ENCODE data around the gene MAPK1IP1L.
A peak's percentile ranks its signal among the peaks of the same experiment; 100 is the strongest.
"Not testable (repeated sequence)": the region's sequence is repeated elsewhere in the genome, so short reads cannot be mapped to it uniquely, and the experiment has no call there.

The MAPK1IP1L gene

DNA sequence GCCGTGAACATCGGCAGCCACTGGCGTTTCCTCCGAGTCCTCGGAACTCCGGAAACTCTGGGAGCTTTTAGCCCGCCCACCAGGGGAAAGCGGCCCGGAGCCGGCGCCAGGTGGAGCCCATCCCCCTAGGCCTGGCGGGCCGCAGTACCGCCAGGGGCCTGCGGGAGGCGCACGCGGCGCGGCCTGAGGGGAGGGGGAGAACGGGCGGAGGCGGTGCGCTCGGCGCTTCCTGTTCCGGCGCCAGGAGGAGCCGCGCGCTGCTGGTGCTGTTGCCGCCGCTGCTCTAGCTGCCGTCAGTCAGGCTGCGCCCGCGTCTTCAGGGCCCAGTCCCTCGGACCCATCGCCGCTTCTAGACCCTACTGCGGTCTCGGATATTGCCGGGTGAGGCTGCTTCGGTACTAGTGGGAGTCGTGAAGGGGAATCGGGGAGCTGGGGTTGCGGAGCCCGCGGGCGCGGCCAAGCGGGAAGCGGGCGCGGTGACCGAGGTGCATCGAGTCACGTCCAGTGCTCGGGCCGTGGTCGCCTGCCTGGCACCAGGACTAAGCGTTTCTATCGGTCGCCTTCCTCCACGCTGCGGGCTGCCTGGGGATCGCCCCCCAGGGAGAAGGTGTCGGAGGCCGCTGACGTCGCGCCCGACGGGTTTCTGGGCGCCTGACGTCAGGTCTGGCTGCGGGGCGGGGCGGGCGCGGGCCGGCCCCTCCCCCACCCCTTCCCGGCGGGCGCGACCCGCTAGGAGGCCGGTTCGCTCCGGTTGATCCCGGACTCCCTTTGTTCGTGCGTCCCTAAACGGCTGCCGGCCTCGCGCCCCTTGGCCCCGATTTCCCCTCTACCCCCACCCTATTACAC lies at the start of gene MAPK1IP1L:
Gene MAPK1IP1L (plus strand): TSS at position 225 of the 846 bp plus-strand sequence. CDS start 10,037 bp downstream, outside the sequence.
- peaks cover 23% of the 10 kb centered on the region for H3K4me1 ChIP-seq
- H3K27me3 ChIP-seq (ENCODE audit: low read depth) = no peaks in the 10 kb centered on the region
- in situ Hi-C loops (cut with MboI; ENCODE audit: low sequenced_read_pairs) = no loop called here
- no peaks in the 10 kb centered on the region for H3K9me3 ChIP-seq
- peak within 1 kb of the TSS; percentile 100 for H3K4me3 ChIP-seq
- DNase-seq (ENCODE audit: low spot score in 2 of 2) = peak; percentile 82 to 94
- H3K36me3 ChIP-seq (replicated peaks) = peaks cover 30% of the 10 kb centered on the region

DNA sequence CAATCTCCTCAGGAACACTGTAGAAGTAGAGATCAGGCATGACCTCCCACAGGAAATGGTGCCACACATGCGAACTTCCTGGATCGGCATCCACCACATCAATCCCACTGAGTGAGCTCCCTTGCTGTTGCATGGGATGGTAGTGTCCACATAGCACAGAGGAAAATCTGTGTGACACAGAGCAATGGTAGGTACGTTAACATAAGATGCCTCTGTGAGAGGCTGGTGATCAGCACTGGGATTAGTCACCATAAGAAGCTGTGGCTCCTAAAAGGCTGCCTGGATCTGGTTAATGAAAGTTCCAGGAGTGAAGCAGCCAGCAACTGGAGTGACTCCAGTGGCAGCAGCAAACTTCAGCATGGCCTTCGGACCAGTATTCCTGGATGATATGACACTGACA lies 46.4 kb upstream of the MAPK1IP1L start:
- Histone ChIP-seq H3K27me3 (ENCODE audit: low read depth) (no peaks in the 10 kb centered on the region), H3K4me3 (no peak overlapping the region), H3K4me1 (no peaks in the 10 kb centered on the region), H3K36me3 (replicated peaks) (peaks cover 87% of the 10 kb centered on the region), H3K9me3 (no peaks in the 10 kb centered on the region)
- in situ Hi-C loops (cut with MboI; ENCODE audit: low sequenced_read_pairs) = no loop called here
- DNase-seq (ENCODE audit: low spot score in 2 of 2) = no peak

DNA sequence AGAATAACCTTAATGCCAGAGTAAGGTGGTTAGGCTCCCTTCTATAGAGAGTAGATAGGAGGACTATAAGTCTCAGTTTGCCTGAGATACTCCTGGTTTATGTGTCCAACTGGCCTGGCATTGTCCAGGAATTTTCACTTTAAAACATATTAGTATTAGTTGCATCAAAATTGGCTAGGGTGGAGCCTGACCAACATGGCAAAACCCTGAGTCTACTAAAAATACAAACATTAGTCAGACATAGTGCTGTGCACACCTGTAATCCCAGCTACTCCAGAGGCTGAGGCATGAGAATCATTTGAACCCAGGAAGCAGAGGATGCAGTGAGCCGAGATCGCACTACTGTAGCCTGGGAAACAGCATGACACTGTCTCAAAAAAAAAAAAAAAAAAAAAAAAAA lies 36.4 kb upstream of the MAPK1IP1L start:
- no peak for DNase-seq (ENCODE audit: low spot score in 2 of 2)
- Histone ChIP-seq H3K4me3 (no peak overlapping the region), H3K4me1 (no peaks in the 10 kb centered on the region), H3K27me3 (ENCODE audit: low read depth) (no peaks in the 10 kb centered on the region), H3K9me3 (no peaks in the 10 kb centered on the region), H3K36me3 (replicated peaks) (peaks cover 29% of the 10 kb centered on the region)
- in situ Hi-C loops (cut with MboI; ENCODE audit: low sequenced_read_pairs) = no loop called here

DNA sequence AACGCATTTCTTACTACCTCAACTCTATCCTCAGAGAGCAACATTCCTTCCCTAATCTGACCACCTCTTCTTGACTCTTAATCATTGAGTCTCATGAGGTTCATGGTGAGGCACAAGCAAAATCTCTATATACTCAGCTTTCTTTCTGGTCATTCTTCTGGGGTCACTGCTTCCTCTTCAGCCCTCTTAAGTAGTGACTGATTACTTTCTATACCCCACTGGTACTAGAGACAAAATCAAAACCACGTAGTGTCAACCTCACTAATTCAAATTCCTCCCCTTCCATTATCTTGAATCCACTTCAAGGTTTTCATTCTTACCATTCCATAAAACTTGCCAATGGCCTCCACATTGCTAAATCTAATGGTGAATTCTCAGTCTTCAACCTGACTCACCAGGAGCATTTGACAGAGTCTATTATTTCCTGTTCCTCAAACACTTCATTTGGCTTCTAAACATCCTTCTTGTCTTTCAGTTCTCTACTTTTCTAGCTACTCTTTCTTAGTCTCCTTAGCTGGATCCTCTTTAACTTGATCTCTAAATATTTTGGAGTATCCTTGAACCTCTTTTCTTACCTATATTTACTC lies 31.4 kb upstream of the MAPK1IP1L start:
- DNase-seq (ENCODE audit: low spot score in 2 of 2) = no peak
- Histone ChIP-seq H3K4me1 (peaks cover 13% of the 10 kb centered on the region), H3K27me3 (ENCODE audit: low read depth) (no peaks in the 10 kb centered on the region), H3K4me3 (no peak overlapping the region), H3K36me3 (replicated peaks) (peaks cover 35% of the 10 kb centered on the region), H3K9me3 (no peaks in the 10 kb centered on the region)
- in situ Hi-C loops (cut with MboI; ENCODE audit: low sequenced_read_pairs) = no loop called here

DNA sequence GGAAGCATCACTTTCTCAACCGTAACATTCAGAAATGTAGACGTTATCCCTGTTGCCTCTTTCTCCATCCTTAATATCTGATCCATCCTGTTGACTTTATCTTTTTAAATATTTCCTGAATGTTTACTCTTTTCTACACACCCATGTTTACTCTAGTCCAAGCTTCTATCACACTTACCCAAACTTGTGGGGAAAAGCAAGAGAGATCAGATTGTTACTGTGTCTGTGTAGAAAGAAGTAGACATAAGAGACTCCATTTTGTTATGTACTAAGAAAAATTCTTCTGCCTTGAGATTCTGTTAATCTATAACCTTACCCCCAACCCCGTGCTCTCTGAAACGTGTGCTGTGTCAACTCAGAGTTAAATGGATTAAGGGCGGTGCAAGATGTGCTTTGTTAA lies 27.1 kb upstream of the MAPK1IP1L start:
- Histone ChIP-seq H3K36me3 (replicated peaks) (peaks cover 27% of the 10 kb centered on the region), H3K4me1 (peaks cover 25% of the 10 kb centered on the region), H3K4me3 (peak overlapping the region; percentile 7; the same call in 1 of the 2 replicates)
- H3K9me3 ChIP-seq; DNase-seq (ENCODE audit: low spot score in 2 of 2); H3K27me3 ChIP-seq (ENCODE audit: low read depth); in situ Hi-C loops (cut with MboI; ENCODE audit: low sequenced_read_pairs): not testable (repeated sequence)

DNA sequence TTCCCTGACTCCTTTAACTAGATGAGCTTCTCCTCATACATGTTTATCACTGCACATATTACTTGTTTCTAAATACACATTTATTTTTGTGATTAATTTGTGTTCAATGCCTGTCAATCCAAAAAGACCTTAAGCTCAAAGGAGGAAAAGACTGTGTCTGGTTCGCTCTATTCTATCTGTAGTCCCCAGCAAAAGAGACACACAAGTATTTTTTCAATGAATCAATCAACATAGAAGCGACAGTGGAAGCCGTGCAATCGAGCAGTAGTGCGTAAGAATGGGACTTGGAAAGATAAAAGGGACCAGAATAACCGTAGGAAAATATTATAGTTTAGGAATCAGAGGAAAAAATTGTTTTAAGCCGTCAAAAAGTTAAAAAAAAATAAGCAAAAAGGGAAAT lies 25.5 kb upstream of the MAPK1IP1L start:
- Histone ChIP-seq H3K4me1 (peaks cover 29% of the 10 kb centered on the region), H3K36me3 (replicated peaks) (peaks cover 19% of the 10 kb centered on the region), H3K9me3 (no peaks in the 10 kb centered on the region), H3K27me3 (ENCODE audit: low read depth) (no peaks in the 10 kb centered on the region), H3K4me3 (peak overlapping the region; percentile 77)
- DNase-seq (ENCODE audit: low spot score in 2 of 2) = peak in 1 of 2 experiments; percentile 50
- in situ Hi-C loops (cut with MboI; ENCODE audit: low sequenced_read_pairs) = no loop called here

DNA sequence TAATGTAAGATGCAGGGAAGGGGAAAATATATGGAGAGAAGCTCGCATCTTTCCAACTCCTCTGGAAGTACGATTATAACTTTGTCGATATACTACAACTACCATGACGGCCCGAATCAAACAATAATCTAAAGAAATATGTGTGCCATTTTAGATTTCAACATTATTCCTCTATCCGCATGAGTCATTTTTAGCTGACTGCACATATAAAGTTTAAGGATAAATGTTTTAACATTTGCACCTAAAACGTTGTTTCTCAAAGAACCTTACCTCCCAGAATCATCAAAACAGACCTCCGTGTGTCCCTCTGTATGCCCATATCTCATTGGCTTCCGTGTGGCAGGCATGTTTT lies 25.0 kb upstream of the MAPK1IP1L start:
- no peak for DNase-seq (ENCODE audit: low spot score in 2 of 2)
- peak overlapping the region; percentile 77 for H3K4me3 ChIP-seq
- H3K36me3 ChIP-seq (replicated peaks) = peaks cover 19% of the 10 kb centered on the region
- no peaks in the 10 kb centered on the region for H3K27me3 ChIP-seq (ENCODE audit: low read depth)
- in situ Hi-C loops (cut with MboI; ENCODE audit: low sequenced_read_pairs) = no loop called here
- H3K9me3 ChIP-seq = no peaks in the 10 kb centered on the region
- peaks cover 34% of the 10 kb centered on the region for H3K4me1 ChIP-seq

DNA sequence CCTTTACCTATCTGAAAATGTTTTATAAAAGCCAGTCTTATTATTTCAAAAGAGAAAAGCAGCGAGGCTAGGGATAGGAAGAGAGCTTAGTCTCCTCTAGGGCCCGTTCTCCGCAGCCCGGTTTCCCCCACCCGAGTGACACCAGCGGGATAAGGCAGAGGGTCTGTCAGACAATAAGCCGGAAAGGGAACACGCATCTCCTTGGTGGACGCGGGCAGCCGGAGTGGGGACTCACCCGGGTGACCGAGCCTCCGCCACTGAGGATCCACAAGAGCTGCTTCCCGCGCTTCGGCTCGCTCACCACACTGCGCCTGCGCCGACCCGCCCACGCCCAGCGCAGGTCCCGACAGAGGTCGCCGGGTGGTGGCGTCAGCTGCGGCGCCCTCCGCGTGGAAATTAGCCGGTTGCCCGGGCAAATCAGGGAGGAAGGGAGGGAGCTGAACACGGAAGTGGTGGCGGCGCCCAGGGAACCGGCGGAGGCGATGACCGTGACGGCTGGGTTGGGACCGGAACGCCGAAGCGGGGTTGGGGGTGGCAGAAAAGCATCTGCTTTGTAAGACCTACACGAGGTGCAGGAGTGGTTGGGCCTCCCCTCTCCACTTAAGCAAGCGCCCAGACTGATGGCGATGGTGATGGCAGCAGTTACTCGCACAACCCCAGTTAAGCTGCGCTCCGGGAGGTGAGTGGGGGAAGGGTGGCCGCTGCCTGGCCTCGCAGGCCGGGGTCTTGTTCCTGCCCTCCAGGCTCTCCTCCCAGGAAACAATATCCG lies 24.5 kb upstream of the MAPK1IP1L start, which contains the start of the genes SOCS4 and WDHD1:
Gene SOCS4 (plus strand): TSS at position 444 of the 769 bp plus-strand sequence. CDS start 15,806 bp downstream, outside the sequence.
Gene WDHD1 (minus strand): TSS at position 307 of the 769 bp plus-strand sequence. CDS start 312 bp downstream, outside the sequence.
- peaks cover 14% of the 10 kb centered on the region for H3K36me3 ChIP-seq (replicated peaks)
- no peaks in the 10 kb centered on the region for H3K27me3 ChIP-seq (ENCODE audit: low read depth)
- peaks cover 36% of the 10 kb centered on the region for H3K4me1 ChIP-seq
- H3K4me3 ChIP-seq = peak within 1 kb of the TSS; percentile 77
- in situ Hi-C loops (cut with MboI; ENCODE audit: low sequenced_read_pairs) = no loop called here
- H3K9me3 ChIP-seq = no peaks in the 10 kb centered on the region
- DNase-seq (ENCODE audit: low spot score in 2 of 2) = peak; percentile 89 to 97

DNA sequence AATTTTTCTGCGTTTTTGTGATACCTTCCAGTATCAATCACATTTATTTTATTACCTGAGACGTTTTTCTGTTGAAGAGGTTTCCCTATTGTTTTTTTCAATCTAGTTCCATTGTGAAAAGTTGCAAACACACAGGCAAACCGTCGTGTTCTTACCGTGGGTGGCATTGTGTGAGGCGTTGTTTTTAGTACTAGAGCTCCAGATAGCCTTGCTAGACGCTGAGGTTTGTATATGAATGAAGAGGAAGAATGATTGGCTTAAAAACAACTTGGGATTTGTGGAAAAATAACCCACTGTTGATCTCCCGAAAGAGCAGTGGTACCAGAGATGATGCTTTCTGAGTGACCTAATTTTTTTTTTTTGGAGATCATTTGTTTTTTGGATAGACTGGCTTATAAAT lies 23.4 kb upstream of the MAPK1IP1L start:
- Histone ChIP-seq H3K36me3 (replicated peaks) (peaks cover 9% of the 10 kb centered on the region), H3K9me3 (no peaks in the 10 kb centered on the region), H3K27me3 (ENCODE audit: low read depth) (no peaks in the 10 kb centered on the region), H3K4me3 (peak overlapping the region; percentile 77), H3K4me1 (peaks cover 36% of the 10 kb centered on the region)
- in situ Hi-C loops (cut with MboI; ENCODE audit: low sequenced_read_pairs) = no loop called here
- DNase-seq (ENCODE audit: low spot score in 2 of 2) = peak in 1 of 2 experiments; percentile 17

DNA sequence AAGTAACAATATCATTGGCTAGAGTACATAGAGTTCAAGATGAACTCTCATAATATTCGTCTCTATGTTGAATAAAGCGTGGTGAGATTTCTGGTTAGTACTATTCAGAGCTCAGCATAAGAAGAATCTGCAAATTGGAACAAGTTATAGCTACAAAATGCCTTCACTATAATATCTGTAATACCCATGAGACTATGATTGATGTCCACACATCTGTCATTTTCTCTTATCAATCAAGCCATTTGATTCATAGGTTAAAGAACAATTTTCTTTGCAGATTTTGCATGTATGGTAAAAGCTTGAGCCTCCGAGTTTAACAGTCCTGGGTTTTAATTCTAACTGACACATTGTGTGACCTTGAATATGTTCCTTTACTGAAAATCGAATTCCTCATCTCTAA lies 23.0 kb upstream of the MAPK1IP1L start:
- DNase-seq (ENCODE audit: low spot score in 2 of 2) = no peak
- Histone ChIP-seq H3K4me1 (peaks cover 32% of the 10 kb centered on the region), H3K4me3 (peak overlapping the region; percentile 77), H3K9me3 (no peaks in the 10 kb centered on the region), H3K27me3 (ENCODE audit: low read depth) (no peaks in the 10 kb centered on the region), H3K36me3 (replicated peaks) (peaks cover 5% of the 10 kb centered on the region; the same call in 1 of the 2 replicates)
- in situ Hi-C loops (cut with MboI; ENCODE audit: low sequenced_read_pairs) = no loop called here

DNA sequence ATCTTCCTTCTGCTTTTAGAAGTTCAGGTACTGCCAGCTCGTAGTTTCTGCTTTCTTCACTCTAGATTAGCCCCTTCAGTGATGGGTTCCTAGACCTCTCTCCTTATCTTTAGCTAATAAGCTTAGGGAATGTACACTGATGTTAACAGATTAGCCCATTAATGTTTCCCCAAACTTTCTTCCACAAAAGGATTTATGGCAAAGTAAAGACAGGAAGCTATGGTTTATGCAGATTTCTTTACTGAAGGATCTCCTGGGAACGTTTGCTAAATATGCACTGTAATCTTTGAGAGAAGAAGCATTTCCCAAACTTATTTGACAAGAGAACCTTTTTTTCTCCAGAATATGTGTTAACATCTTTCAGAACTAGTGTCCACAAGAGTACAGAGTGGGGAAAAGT lies 20.3 kb upstream of the MAPK1IP1L start:
- Histone ChIP-seq H3K27me3 (ENCODE audit: low read depth) (no peaks in the 10 kb centered on the region), H3K36me3 (replicated peaks) (peaks cover 4% of the 10 kb centered on the region), H3K4me3 (no peak overlapping the region), H3K9me3 (no peaks in the 10 kb centered on the region), H3K4me1 (peaks cover 20% of the 10 kb centered on the region)
- DNase-seq (ENCODE audit: low spot score in 2 of 2) = peak in 1 of 2 experiments; percentile 59
- in situ Hi-C loops (cut with MboI; ENCODE audit: low sequenced_read_pairs) = no loop called here

DNA sequence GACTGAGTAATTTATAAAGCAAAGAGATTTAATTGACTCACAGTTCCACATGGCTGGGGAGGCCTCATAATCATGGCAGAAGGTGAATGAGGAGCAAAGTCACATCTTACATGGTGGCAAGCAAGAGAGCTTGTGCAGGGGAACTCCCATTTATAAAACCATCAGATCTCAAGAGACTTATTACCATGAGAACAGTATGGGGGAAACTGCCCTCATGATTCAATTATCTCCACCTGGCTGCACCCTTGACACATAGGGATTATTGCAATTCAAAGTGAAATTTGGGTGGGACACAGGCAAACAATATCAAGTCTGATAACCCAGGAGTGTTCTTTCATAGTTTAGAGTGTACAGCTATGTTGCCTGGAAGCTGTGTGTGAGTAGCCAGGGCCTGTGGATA lies 13.5 kb upstream of the MAPK1IP1L start:
- DNase-seq (ENCODE audit: low spot score in 2 of 2); H3K36me3 ChIP-seq (replicated peaks); H3K4me1 ChIP-seq; H3K4me3 ChIP-seq; H3K9me3 ChIP-seq; in situ Hi-C loops (cut with MboI; ENCODE audit: low sequenced_read_pairs); H3K27me3 ChIP-seq (ENCODE audit: low read depth): not testable (repeated sequence)

DNA sequence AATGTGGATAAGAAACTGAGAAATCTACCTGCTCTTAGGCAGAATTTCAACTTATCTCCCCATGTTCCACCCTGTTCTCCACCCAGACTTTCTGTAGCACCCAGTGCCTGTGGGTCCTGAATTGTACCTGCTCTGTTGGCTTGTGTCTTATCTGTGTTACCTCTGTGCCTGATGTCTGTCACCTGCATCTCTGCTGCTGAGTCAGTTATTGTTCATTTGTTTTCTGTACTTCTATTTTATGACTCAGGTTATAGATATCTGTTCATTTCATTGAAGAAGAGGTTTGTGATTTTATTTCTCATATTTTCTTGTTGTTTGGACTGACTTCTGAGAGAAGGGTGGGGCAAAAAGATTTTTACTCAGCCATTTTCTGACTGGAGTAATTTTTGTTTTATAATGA lies 12.7 kb upstream of the MAPK1IP1L start:
- H3K27me3 ChIP-seq (ENCODE audit: low read depth) = no peaks in the 10 kb centered on the region
- DNase-seq (ENCODE audit: low spot score in 2 of 2) = no peak
- peaks cover 8% of the 10 kb centered on the region; the same call in 1 of the 2 replicates for H3K4me1 ChIP-seq
- H3K9me3 ChIP-seq = no peaks in the 10 kb centered on the region
- H3K36me3 ChIP-seq (replicated peaks) = peaks cover 8% of the 10 kb centered on the region
- in situ Hi-C loops (cut with MboI; ENCODE audit: low sequenced_read_pairs) = no loop called here
- no peak overlapping the region for H3K4me3 ChIP-seq
